Panc1 (cell line): ENCODE data around the gene KIF1C. TPM values are rescaled to one million over a fixed set of nuclear protein-coding genes. Genes with fewer than 3 reads are reported as not detected.

Experiments used
- ATAC-seq: fragments of 200-7000 bp; cut with Tn5 transposase; 2 replicates; pipeline ENCODE4 v1.9.1; 2020; ENCODE audit warnings: mild to moderate bottlenecking, moderate library complexity
- BruUV-seq: library from RNA; stranded (reverse); fragments of 400-500 nt; replicated peaks from 2 replicates; lab custom pipeline; 2021; lab: Mats Ljungman, UMichigan
- CTCF ChIA-PET: fragments of 300-600 bp; sonication (Branson Sonifier 250); formaldehyde crosslinking; loops from one replicate; lab custom pipeline; 2022; ENCODE audit warnings: antibody characterized with exemption; lab: Charles Lee
- POLR2A ChIA-PET: fragments of 300-600 bp; sonication (Branson Sonifier 250); formaldehyde crosslinking; loops from one replicate; lab custom pipeline; 2022; ENCODE audit warnings: antibody characterized with exemption; lab: Charles Lee
- DNase-seq: peaks from one replicate; pipeline ENCODE4 v3.0.0-alpha.2; 2010; ENCODE audit warnings: low read depth, low spot score
- H3K27ac ChIP-seq: 2 replicates; pipeline ENCODE4 v1.5.1; 2011; ENCODE audit warnings: mild to moderate bottlenecking, low read length, inconsistent platforms
- H3K27me3 ChIP-seq: fragments of 200-500 bp; sonication (Bioruptor generic); 2 replicates; pipeline ENCODE4 v1.6.0; 2014; ENCODE audit warnings: low read length, inconsistent platforms; ENCODE audit not compliant: control insufficient read depth, insufficient read depth
- H3K36me3 ChIP-seq: fragments of 200-500 bp; sonication (Bioruptor generic); 2 replicates; pipeline ENCODE4 v1.5.1; 2014; ENCODE audit warnings: inconsistent platforms, mild to moderate bottlenecking, low read length, moderate library complexity; ENCODE audit not compliant: control insufficient read depth, insufficient read depth
- H3K4me1 ChIP-seq: 2 replicates; pipeline ENCODE4 v1.5.1; 2011; ENCODE audit warnings: inconsistent platforms, mild to moderate bottlenecking, low read length, moderate library complexity; ENCODE audit not compliant: control insufficient read depth, insufficient read depth
- H3K4me3 ChIP-seq, 2 experiments: 2 replicates each; pipeline ENCODE4 v1.5.1; 2011 to 2012; ENCODE audit warnings: low read depth in 2 of 2, low read length in 2 of 2, mild to moderate bottlenecking in 2 of 2, inconsistent platforms in 1 of 2, moderate library complexity in 1 of 2
- H3K9me3 ChIP-seq: fragments of 200-500 bp; sonication (Bioruptor generic); 2 replicates; pipeline ENCODE4 v1.5.1; 2014; ENCODE audit warnings: low read depth, mild to moderate bottlenecking, inconsistent platforms, low read length, moderate library complexity; ENCODE audit not compliant: control insufficient read depth, insufficient read depth
- POLR2AphosphoS5 ChIP-seq: IDR thresholded peaks from 2 replicates; pipeline ENCODE4 v1.6.1; 2012; ENCODE audit warnings: mild to moderate bottlenecking, low read depth, low read length, moderate library complexity
- SIN3A ChIP-seq: IDR thresholded peaks from 2 replicates; pipeline ENCODE4 v1.6.1; 2012; ENCODE audit warnings: low read depth, mild to moderate bottlenecking, low read length, moderate library complexity, borderline replicate concordance; ENCODE audit not compliant: insufficient read depth
- TCF7L2 ChIP-seq: IDR thresholded peaks from 2 replicates; pipeline ENCODE4 v1.6.1; 2011; ENCODE audit warnings: mild to moderate bottlenecking, low read depth, low read length, inconsistent platforms
- in situ Hi-C: cut with HindIII; loops from 2 replicates; pipeline ENCODE4 v1.10.0; 2016; ENCODE audit warnings: low sequenced_read_pairs, low pct_unique_long_range_greater_than_20kb
- intact Hi-C: fragments of 100-400 bp; cut with micrococcal nuclease; formaldehyde crosslinking; loops from one replicate; pipeline ENCODE4 v1.10.0; 2022; ENCODE audit not compliant: unreplicated experiment
- total RNA-seq: library from RNA; stranded (reverse); gene quantifications from one replicate; pipeline ENCODE4 v1.2.1, GENCODE V29; 2021; ENCODE audit not compliant: unreplicated experiment
- TF ChIP-seq, protein P1 (sequence below): fragments of 450-650 bp; IDR thresholded peaks from 2 replicates; pipeline ENCODE4 v1.5.1; 2017; ENCODE audit warnings: mild to moderate bottlenecking
- TF ChIP-seq, protein P2 (sequence below), 2 experiments: IDR thresholded peaks; 2 replicates each; pipeline ENCODE4 v1.6.1; 2011 to 2012; ENCODE audit warnings: low read depth in 2 of 2, control low read depth in 1 of 2, low read length in 1 of 2, mild to moderate bottlenecking in 1 of 2, moderate library complexity in 1 of 2; ENCODE audit not compliant: insufficient read depth in 1 of 2

The KIF1C gene
- total RNA-seq, 1 experiment from 2014 or later, result 117 TPM

DNA sequence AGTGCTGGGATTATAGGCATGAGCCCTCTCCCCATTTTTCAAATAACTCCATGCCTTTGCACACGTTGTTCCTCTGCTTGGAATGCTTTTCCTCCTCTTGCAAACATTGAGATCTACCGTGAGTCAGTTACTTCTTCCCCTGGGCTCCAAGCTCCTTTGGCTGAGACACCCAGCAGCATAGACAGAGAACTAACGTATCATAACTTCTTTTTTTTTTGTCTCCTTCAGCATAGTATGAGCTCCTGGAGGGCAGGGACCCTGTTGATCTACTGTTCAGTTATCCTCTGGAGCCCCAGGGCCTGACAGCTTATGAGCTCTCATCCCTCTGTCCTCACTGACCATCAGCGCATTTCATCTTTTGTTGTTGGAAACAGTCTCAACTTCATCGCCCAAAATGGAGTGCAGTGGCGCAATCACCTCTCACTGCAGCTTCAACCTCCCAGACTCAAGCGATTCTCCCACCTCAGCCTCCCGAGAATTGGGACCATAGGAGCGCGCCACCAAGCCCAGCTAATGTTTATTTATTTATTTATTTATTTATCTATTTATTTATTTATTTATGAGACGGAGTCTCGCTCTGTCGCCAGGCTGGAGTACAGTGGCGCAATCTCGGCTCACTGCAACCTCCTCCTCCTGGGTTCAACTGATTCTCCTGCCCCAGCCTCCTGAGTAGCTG lies 32.3 kb upstream of the KIF1C start:
- no peak for ATAC-seq
- no peak for TF ChIP-seq TCF7L2
- TF ChIP-seq, protein P1, sequence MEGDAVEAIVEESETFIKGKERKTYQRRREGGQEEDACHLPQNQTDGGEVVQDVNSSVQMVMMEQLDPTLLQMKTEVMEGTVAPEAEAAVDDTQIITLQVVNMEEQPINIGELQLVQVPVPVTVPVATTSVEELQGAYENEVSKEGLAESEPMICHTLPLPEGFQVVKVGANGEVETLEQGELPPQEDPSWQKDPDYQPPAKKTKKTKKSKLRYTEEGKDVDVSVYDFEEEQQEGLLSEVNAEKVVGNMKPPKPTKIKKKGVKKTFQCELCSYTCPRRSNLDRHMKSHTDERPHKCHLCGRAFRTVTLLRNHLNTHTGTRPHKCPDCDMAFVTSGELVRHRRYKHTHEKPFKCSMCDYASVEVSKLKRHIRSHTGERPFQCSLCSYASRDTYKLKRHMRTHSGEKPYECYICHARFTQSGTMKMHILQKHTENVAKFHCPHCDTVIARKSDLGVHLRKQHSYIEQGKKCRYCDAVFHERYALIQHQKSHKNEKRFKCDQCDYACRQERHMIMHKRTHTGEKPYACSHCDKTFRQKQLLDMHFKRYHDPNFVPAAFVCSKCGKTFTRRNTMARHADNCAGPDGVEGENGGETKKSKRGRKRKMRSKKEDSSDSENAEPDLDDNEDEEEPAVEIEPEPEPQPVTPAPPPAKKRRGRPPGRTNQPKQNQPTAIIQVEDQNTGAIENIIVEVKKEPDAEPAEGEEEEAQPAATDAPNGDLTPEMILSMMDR, result no peak
- TF ChIP-seq, protein P2, sequence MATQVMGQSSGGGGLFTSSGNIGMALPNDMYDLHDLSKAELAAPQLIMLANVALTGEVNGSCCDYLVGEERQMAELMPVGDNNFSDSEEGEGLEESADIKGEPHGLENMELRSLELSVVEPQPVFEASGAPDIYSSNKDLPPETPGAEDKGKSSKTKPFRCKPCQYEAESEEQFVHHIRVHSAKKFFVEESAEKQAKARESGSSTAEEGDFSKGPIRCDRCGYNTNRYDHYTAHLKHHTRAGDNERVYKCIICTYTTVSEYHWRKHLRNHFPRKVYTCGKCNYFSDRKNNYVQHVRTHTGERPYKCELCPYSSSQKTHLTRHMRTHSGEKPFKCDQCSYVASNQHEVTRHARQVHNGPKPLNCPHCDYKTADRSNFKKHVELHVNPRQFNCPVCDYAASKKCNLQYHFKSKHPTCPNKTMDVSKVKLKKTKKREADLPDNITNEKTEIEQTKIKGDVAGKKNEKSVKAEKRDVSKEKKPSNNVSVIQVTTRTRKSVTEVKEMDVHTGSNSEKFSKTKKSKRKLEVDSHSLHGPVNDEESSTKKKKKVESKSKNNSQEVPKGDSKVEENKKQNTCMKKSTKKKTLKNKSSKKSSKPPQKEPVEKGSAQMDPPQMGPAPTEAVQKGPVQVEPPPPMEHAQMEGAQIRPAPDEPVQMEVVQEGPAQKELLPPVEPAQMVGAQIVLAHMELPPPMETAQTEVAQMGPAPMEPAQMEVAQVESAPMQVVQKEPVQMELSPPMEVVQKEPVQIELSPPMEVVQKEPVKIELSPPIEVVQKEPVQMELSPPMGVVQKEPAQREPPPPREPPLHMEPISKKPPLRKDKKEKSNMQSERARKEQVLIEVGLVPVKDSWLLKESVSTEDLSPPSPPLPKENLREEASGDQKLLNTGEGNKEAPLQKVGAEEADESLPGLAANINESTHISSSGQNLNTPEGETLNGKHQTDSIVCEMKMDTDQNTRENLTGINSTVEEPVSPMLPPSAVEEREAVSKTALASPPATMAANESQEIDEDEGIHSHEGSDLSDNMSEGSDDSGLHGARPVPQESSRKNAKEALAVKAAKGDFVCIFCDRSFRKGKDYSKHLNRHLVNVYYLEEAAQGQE (IDR thresholded peaks at IDR 0.05; ENCODE audit: insufficient read depth in 1 of 2, low read depth in 2 of 2, low read length in 1 of 2), result no peak
- TF ChIP-seq SIN3A, result no peak
- TF ChIP-seq POLR2AphosphoS5, result no peak
- in situ Hi-C loops, result no loop called here
- Histone ChIP-seq H3K27ac (no peak overlapping the region), H3K27me3 (no peaks in the 10 kb centered on the region), H3K9me3 (no peaks in the 10 kb centered on the region), H3K4me3 (no peak overlapping the region), H3K4me1 (peaks cover 15% of the 10 kb centered on the region), H3K36me3 (no peaks in the 10 kb centered on the region)
- ChIA-PET CTCF (no interaction called here), POLR2A (interaction anchor here (1.0 kb wide), 1 partner anchor 18 kb away, joined by 3 read pairs; no protein-coding TSS in a partner anchor)
- intact Hi-C loops, result no loop called here
- no peak for DNase-seq
- no TSS peak for BruUV-seq

DNA sequence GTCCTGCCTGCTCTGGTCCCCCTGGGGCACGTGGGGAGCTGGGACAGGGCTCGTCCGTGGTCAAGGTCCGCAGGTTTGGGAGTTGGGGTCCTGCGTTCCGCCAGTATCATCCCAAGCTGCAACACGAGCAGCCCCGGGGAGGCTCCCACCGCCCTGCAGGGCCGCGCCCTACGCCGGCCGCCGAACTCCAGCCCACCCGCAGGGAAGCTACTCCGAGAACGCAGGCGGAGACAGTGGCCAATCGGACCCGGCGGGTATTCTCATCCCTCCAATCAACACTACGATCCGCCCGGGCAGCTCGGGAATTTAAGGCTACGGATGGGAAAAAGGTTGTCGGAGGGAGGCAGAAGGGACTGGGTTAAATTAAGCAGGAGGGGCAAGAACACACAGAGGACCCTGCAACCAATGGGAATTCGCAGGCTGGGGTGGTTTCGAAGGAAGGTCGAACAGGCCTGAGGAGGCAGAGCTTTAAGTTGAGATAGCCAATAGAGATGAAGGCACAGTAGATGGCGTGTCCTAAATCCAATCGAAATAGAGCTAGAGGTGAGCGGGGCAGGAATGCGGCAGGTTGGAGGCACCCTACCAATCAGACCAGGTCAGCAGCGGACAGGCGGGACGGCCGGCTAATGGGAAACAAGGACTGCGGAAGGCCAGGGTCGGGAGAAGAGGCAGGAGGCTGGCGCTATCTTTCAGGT lies 30.8 kb upstream of the KIF1C start:
- DNase-seq (peak; percentile 98), ATAC-seq (peak; percentile 92)
- TF ChIP-seq, protein P1, result no peak
- no peak for TF ChIP-seq POLR2AphosphoS5
- TF ChIP-seq, protein P2 (IDR thresholded peaks at IDR 0.05; ENCODE audit: insufficient read depth in 1 of 2, low read depth in 2 of 2, low read length in 1 of 2), result no peak
- TF ChIP-seq TCF7L2, result no peak
- ChIA-PET POLR2A (interaction anchor here (0.6 to 1.4 kb wide), 3 partner anchors 18 to 97 kb away, joined by 3 to 5 read pairs (median 4); partner anchors contain the start of gene PFN1), CTCF (interaction anchor here (0.6 to 1.0 kb wide), 2 partner anchors 21 to 95 kb away, joined by 3 to 4 read pairs; no protein-coding TSS in a partner anchor)
- Histone ChIP-seq H3K4me3 (peak overlapping the region; percentile 66 to 79), H3K27ac (peak overlapping the region; percentile 98), H3K9me3 (no peaks in the 10 kb centered on the region), H3K36me3 (no peaks in the 10 kb centered on the region), H3K27me3 (no peaks in the 10 kb centered on the region), H3K4me1 (peaks cover 15% of the 10 kb centered on the region)
- in situ Hi-C loops (no loop called here), intact Hi-C loops (no loop called here)
- no TSS peak for BruUV-seq
